Umbilical cord (tissue), 2 donors: ENCODE results near the gene TICAM1. TPM values are rescaled to one million over a fixed set of nuclear protein-coding genes. Genes with fewer than 3 reads are reported as not detected.

ENCODE experiments used
- DNase-seq: peaks from one replicate; pipeline ENCODE4 v3.0.0-alpha.2; 2015; ENCODE audit warnings: low spot score
- total RNA-seq: library from RNA; depleted of rRNA; stranded (reverse); fragments of >200 nt; gene quantifications from one replicate; pipeline ENCODE4 v1.2.3, GENCODE V29; 2014; ENCODE audit warnings: low replicate concordance; ENCODE audit not compliant: insufficient read depth

Gene TICAM1
- total RNA-seq, 1 donor from 2014 or later: 4.6 TPM

DNA sequence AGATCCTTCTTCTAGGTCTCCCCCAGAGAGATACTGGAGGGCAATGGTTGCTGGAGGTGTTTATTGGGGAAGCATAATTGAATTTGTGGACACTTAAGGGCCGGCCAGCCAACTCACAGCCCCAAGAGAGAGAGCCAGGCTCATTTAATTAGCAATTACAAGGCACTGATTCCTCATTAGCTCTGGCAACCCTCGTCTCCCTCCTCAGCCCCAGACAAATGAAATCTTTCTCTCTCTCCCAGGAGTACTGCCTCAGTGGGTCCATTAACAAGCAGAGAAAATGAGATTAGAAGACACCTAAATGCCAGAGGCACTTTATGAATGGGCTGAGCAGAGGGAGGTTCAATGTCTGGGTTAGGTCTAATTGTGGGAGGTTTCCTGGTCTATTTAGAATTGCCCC is 58.9 kb downstream of the TICAM1 start:
- DNase-seq: no peak

- peak; percentile 91 for DNase-seq
These were observed 62.4 kb downstream of the TICAM1 start for GRCh38 chr19:4768934-4769777.

Other genes starting within 250 kb of the TICAM1 start
- gene TNFAIP8L1, start 192.2 kb downstream of the TICAM1 start, total RNA-seq: 2.6 TPM
- 65.7 TPM for gene MYDGF, start 161.4 kb downstream of the TICAM1 start, total RNA-seq
- 17.6 TPM for gene DPP9, start 107.9 kb downstream of the TICAM1 start, total RNA-seq
- 10.6 TPM for gene FEM1A, start 40.0 kb downstream of the TICAM1 start, total RNA-seq
- 86.2 TPM for gene PLIN3, start 36.0 kb upstream of the TICAM1 start, total RNA-seq
- not detected for gene ARRDC5, start 71.2 kb upstream of the TICAM1 start, total RNA-seq
- gene UHRF1, start 77.8 kb upstream of the TICAM1 start, total RNA-seq: 4.6 TPM
- gene KDM4B, start 137.4 kb upstream of the TICAM1 start, total RNA-seq: 20.9 TPM